DMS153 treated with DMSO at 0.1 percent for 48 hours (cell line): ENCODE measurements around the gene GOLGA8K.
"Not testable (repeated sequence)": the region's sequence is repeated elsewhere in the genome, so short reads cannot be mapped to it uniquely, and the experiment has no call there.

Source experiments
- DNase-seq: peaks from one replicate; lab custom pipeline; 2025; ENCODE audit not compliant: unreplicated experiment; lab: John Stamatoyannopoulos, UW

GOLGA8K gene

DNA sequence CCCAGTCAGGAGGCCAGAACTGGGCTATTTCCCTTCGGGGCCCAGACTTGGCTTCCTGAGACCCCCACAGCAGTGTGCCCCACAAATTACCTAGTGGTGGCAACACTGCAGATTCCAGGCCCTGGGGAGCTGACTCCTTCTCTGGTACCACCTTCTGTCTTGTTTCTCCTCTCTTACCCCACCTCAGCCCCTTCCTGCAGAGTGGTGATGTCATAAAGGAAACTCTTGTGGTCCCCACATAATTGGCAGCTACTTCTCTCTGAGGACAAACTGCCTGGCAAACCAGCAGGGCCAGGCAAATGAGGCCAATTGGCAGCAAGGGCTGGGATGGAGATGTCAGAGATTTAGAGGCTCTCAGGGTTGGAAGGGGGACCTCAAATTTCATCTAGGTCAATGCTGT, 44.6 kb downstream of the GOLGA8K start:
- not testable (repeated sequence) for DNase-seq

DNA sequence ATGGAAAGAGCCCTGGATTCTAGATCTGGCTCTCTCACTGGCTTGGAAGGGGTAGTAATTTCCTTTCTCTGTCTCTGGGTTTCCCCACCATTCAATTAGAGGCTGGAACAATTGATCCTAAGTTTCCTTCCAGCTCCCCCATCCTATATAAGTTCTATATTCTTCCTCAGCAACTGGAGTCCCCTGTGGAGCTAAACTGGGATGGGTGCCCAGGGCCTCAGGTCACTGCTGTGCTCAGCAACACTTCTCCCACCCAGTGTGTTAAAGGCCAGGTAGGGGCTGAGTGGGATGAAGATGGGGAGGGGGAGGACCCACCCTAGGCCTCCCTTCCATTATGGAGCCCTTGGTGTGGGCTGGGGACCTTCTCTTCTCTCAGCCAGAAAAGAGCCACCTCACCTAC, 46.2 kb downstream of the GOLGA8K start:
- DNase-seq: not testable (repeated sequence)

- not testable (repeated sequence) for DNase-seq
These were observed 50.3 kb downstream of the GOLGA8K start for GRCh38 chr15:32352748-32353147.

DNA sequence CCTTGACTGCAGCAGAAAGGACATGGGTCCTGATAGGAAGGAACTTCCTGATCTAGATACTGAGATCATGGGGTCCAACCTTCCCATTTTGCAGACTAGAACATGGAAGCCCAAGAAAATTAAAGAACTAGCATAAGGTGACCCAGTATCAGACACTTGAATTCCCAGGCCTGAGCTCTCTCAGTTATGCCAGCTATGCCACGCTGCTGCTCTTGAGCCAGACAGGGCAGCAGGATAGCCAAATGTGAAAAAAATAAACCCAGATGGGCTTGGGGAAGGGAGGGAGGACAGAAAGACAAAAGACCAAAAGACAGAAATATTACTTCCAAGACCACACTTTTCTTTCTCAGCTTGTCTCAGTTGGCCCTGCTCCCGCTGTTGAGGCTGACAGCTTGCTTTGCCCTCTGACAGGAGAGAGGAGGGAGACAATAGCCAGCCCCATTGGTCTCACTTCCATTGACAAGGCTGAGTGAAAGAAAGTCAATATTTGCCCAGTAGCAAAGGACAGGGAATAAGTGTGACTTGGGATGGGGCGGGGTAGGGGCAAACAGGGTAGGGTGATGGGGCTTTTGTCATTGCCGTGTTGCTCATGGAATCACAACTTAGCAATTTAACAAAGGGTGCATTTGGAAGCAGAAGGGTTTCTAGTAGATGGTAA, 52.4 kb downstream of the GOLGA8K start:
- DNase-seq: not testable (repeated sequence)

GRCh38 chr15:32347037-32347436, 56.1 kb downstream of the GOLGA8K start:
- not testable (repeated sequence) for DNase-seq

DNA sequence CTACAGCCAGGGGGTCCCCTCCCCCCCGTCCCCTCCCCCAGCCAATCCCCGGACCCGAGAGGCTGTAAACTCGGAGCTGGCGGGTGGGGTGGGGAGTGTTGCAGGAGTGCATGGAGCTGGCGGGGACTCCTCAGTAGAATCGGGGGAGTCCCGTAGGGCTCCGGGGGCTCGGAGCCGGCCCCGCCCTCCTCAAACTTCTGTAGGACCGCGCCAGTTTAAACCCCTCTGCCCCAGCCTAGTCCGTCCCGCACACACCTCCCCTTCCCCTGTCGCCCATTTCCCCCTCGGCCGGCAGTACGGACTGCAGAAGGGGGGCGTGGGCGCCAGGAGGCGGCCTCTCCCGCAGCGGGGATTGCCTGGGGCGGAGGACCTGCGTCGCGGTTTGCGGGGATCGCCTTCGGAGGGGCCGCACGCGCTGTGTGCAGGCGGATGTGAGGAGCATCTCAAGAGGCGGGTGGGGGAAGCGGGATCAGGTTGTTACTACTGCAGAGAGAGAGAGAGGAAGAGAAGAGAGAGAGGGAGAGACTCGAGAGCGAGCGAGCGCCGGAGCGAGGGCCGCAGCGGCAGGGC, 57.0 kb downstream of the GOLGA8K start:
- DNase-seq: not testable (repeated sequence)

GRCh38 chr15:32343921-32344320, 59.2 kb downstream of the GOLGA8K start:
- DNase-seq: not testable (repeated sequence)
